PC-9 (cell line): ENCODE results near the gene HDAC10. TPM values are rescaled to one million over a fixed set of nuclear protein-coding genes. Genes with fewer than 3 reads are reported as not detected.

Experiments used
- BruUV-seq: library from RNA; stranded (reverse); fragments of 400-500 nt; replicated peaks from 2 replicates; lab custom pipeline; 2021; lab: Mats Ljungman, UMichigan
- CTCF ChIA-PET: fragments of 300-600 bp; sonication (Branson Sonifier 250); formaldehyde crosslinking; loops from one replicate; lab custom pipeline; 2022; ENCODE audit warnings: antibody characterized with exemption; lab: Charles Lee
- POLR2A ChIA-PET: fragments of 300-600 bp; sonication (Branson Sonifier 250); formaldehyde crosslinking; loops from one replicate; lab custom pipeline; 2022; ENCODE audit warnings: antibody characterized with exemption; ENCODE audit not compliant: unreplicated experiment; lab: Charles Lee
- DNase-seq, 2 experiments: peaks; one replicate each; pipeline versions ENCODE4 v3.0.0 to v3.0.0-alpha.2; 2015 to 2022; ENCODE audit warnings: mixed read lengths in 1 of 2
- H2AFZ ChIP-seq: fragments of 200-600 bp; sonication (generic); 2 replicates; pipeline ENCODE4 v1.8.1; 2017; ENCODE audit warnings: antibody characterized with exemption
- H3F3A ChIP-seq: fragments of 200-600 bp; sonication (generic); 2 replicates; pipeline ENCODE4 v1.8.1; 2017; ENCODE audit warnings: antibody characterized with exemption, mild to moderate bottlenecking, low read depth; ENCODE audit not compliant: insufficient read depth
- H3K27ac ChIP-seq: fragments of 200-600 bp; sonication (generic); 2 replicates; pipeline ENCODE4 v1.6.1; 2016; ENCODE audit warnings: mixed run types
- H3K27me3 ChIP-seq: fragments of 200-600 bp; sonication (generic); 2 replicates; pipeline ENCODE4 v1.6.1; 2016; ENCODE audit warnings: low read depth, mixed run types; ENCODE audit not compliant: insufficient read depth
- H3K36me3 ChIP-seq: fragments of 200-600 bp; sonication (generic); 2 replicates; pipeline ENCODE4 v1.6.1; 2016; ENCODE audit warnings: low read depth, mixed run types
- H3K4me1 ChIP-seq: fragments of 200-600 bp; sonication (generic); replicated peaks from 2 replicates; pipeline ENCODE4 v1.6.1; 2016; ENCODE audit warnings: mixed run types; ENCODE audit not compliant: insufficient read depth
- H3K4me2 ChIP-seq: fragments of 200-600 bp; sonication (generic); 2 replicates; pipeline ENCODE4 v1.6.1; 2017; ENCODE audit warnings: mixed run types
- H3K4me3 ChIP-seq: fragments of 200-600 bp; sonication (generic); 2 replicates; pipeline ENCODE4 v1.6.1; 2016; ENCODE audit warnings: mixed run types
- H3K79me2 ChIP-seq: fragments of 200-600 bp; sonication (generic); 2 replicates; pipeline ENCODE4 v1.6.1; 2017; ENCODE audit warnings: low read depth, mixed run types
- H3K9me2 ChIP-seq: fragments of 200-600 bp; sonication (generic); 2 replicates; pipeline ENCODE4 v1.8.1; 2017; ENCODE audit warnings: mild to moderate bottlenecking; ENCODE audit not compliant: insufficient read depth
- H3K9me3 ChIP-seq: fragments of 200-600 bp; sonication (generic); 2 replicates; pipeline ENCODE4 v1.8.1; 2016; ENCODE audit warnings: low read depth; ENCODE audit not compliant: insufficient read depth
- H4K20me1 ChIP-seq: fragments of 200-600 bp; sonication (generic); 2 replicates; pipeline ENCODE4 v1.8.1; 2017; ENCODE audit not compliant: insufficient read depth
- CTCF ChIP-seq: fragments of 200-600 bp; sonication (generic); conservative IDR thresholded peaks from 2 replicates; pipeline ENCODE4 v1.6.1; 2017; ENCODE audit warnings: mixed run types, antibody characterized with exemption, mild to moderate bottlenecking, moderate library complexity
- EZH2 ChIP-seq: fragments of 200-600 bp; sonication (generic); IDR thresholded peaks from 2 replicates; pipeline ENCODE4 v1.8.0; 2017; ENCODE audit warnings: antibody characterized with exemption, low read depth
- intact Hi-C: fragments of 100-400 bp; cut with micrococcal nuclease; formaldehyde crosslinking; loops from one replicate; pipeline ENCODE4 v1.10.0; 2022; ENCODE audit not compliant: unreplicated experiment
- total RNA-seq: library from RNA; stranded (reverse); gene quantifications from 2 replicates; pipeline ENCODE4 v1.2.3, GENCODE V29; 2021

The HDAC10 gene
- total RNA-seq, 1 experiment from 2014 or later, result 80.5 TPM

GRCh38 chr22:50248196-50249081 is 2.6 kb downstream of the HDAC10 start:
- no TSS peak for BruUV-seq
- TF ChIP-seq EZH2, result no peak
- TF ChIP-seq CTCF, result no peak

GRCh38 chr22:50247748-50248147 is 3.3 kb downstream of the HDAC10 start:
- Histone ChIP-seq H3K9me2 (no peaks in the 10 kb centered on the region), H3K4me1 (peaks cover 31% of the 10 kb centered on the region), H3K4me2 (no peak overlapping the region), H4K20me1 (peaks cover 54% of the 10 kb centered on the region), H2AFZ (no peak overlapping the region), H3K4me3 (no peak overlapping the region), H3F3A (peaks cover 59% of the 10 kb centered on the region), H3K9me3 (no peaks in the 10 kb centered on the region), H3K79me2 (peaks cover 61% of the 10 kb centered on the region), H3K36me3 (0 out of 2 replicates have a peak, but pooled peaks cover 18% of the 10 kb centered on the region), H3K27me3 (no peaks in the 10 kb centered on the region), H3K27ac (no peak overlapping the region)
- ChIA-PET POLR2A (no interaction called here), CTCF (interaction anchor here (0.6 kb wide), 2 partner anchors 32 to 41 kb away, joined by 3 to 4 read pairs; no protein-coding TSS in a partner anchor)
- no peak for TF ChIP-seq CTCF
- no peak for TF ChIP-seq EZH2
- intact Hi-C loops, result no loop called here
- BruUV-seq, result no TSS peak
- no peak for DNase-seq

More at GRCh38 chr22:50248196-50249081, 2.6 kb downstream of the HDAC10 start:
- no peak for DNase-seq
- no peaks in the 10 kb centered on the region for H3K27me3 ChIP-seq
- intact Hi-C loops, result no loop called here
- peaks cover 26% of the 10 kb centered on the region for H3K4me1 ChIP-seq
- no peaks in the 10 kb centered on the region for H3K9me3 ChIP-seq
- ChIA-PET CTCF (interaction anchor here (0.6 kb wide), 2 partner anchors 33 to 41 kb away, joined by 3 to 4 read pairs; no protein-coding TSS in a partner anchor), POLR2A (no interaction called here)
- peaks cover 54% of the 10 kb centered on the region for H3K79me2 ChIP-seq
- no peak overlapping the region for H3K4me3 ChIP-seq
- peaks cover 63% of the 10 kb centered on the region for H3F3A ChIP-seq
- H3K4me2 ChIP-seq, result no peak overlapping the region
- H3K9me2 ChIP-seq, result no peaks in the 10 kb centered on the region
- no peak overlapping the region for H2AFZ ChIP-seq
- H3K27ac ChIP-seq, result no peak overlapping the region
- peaks cover 50% of the 10 kb centered on the region for H4K20me1 ChIP-seq
- 0 out of 2 replicates have a peak, but pooled peaks cover 18% of the 10 kb centered on the region for H3K36me3 ChIP-seq

GRCh38 chr22:50246242-50247175 is 4.6 kb downstream of the HDAC10 start:
- Histone ChIP-seq H3K9me2 (no peaks in the 10 kb centered on the region), H3K9me3 (no peaks in the 10 kb centered on the region), H4K20me1 (peaks cover 56% of the 10 kb centered on the region), H3K4me3 (peak overlapping the region; percentile 86; the same call in 1 of the 2 replicates), H3K36me3 (0 out of 2 replicates have a peak, but pooled peaks cover 18% of the 10 kb centered on the region), H3K27me3 (no peaks in the 10 kb centered on the region), H3F3A (peaks cover 50% of the 10 kb centered on the region), H3K79me2 (peaks cover 74% of the 10 kb centered on the region), H3K4me1 (peaks cover 42% of the 10 kb centered on the region), H2AFZ (no peak overlapping the region), H3K4me2 (peak overlapping the region; percentile 93), H3K27ac (no peak overlapping the region)
- intact Hi-C loops, result no loop called here
- CTCF ChIA-PET, result interaction anchor here (0.6 kb wide), 2 partner anchors 47 to 247 kb away, joined by 4 to 8 read pairs; no protein-coding TSS in a partner anchor
- TF ChIP-seq EZH2 (no peak), CTCF (peak; percentile 61)
- no TSS peak for BruUV-seq
- no peak for DNase-seq
- POLR2A ChIA-PET, result interaction anchor here (0.6 kb wide), 1 partner anchor 16 kb away, joined by 3 read pairs; no protein-coding TSS in a partner anchor
